Neural crest cell (in vitro differentiated cells): Measurements from ENCODE around the gene VPS37C. TPM values are rescaled to one million over a fixed set of nuclear protein-coding genes. Genes with fewer than 3 reads are reported as not detected.

Source experiments
- DNase-seq: peaks from one replicate; pipeline ENCODE4 v3.0.0; 2021; ENCODE audit warnings: low read depth, mixed read lengths, low spot score
- H3K27ac Mint-ChIP-seq: one replicate; pipeline ENCODE4 v1.8.0; 2021; ENCODE audit warnings: mild to moderate bottlenecking, mixed read lengths; ENCODE audit not compliant: unreplicated experiment
- H3K27me3 Mint-ChIP-seq: 2 replicates; pipeline ENCODE4 v1.8.0; 2021; ENCODE audit warnings: low read depth, mild to moderate bottlenecking, mixed read lengths
- H3K36me3 Mint-ChIP-seq: 2 replicates; pipeline ENCODE4 v1.8.0; 2021; ENCODE audit warnings: low read depth, mild to moderate bottlenecking, mixed read lengths
- H3K4me1 Mint-ChIP-seq: 2 replicates; pipeline ENCODE4 v1.8.0; 2021; ENCODE audit warnings: mixed read lengths
- H3K4me3 Mint-ChIP-seq: one replicate; pipeline ENCODE4 v1.8.0; 2021; ENCODE audit warnings: mild to moderate bottlenecking, mixed read lengths
- H3K9me3 Mint-ChIP-seq: 2 replicates; pipeline ENCODE4 v1.8.0; 2021; ENCODE audit warnings: mixed read lengths
- CTCF ChIP-seq: fragments of 200-600 bp; sonication (generic); conservative IDR thresholded peaks from 2 replicates; pipeline ENCODE4 v1.5.0; 2021; ENCODE audit warnings: antibody characterized with exemption, mild to moderate bottlenecking
- total RNA-seq: library from RNA; stranded (reverse); gene quantifications from 2 replicates; pipeline ENCODE4 v1.2.1, GENCODE V29; 2021

The VPS37C gene
- total RNA-seq, 1 donor from 2014 or later = 25.8 TPM

GRCh38 chr11:61139387-61139786, 21.8 kb downstream of the VPS37C start:
- no peaks in the 10 kb centered on the region for H3K4me1 Mint-ChIP-seq
- no peak for TF ChIP-seq CTCF
- no peak overlapping the region for H3K27ac Mint-ChIP-seq

GRCh38 chr11:61138935-61139334, 22.3 kb downstream of the VPS37C start:
- no peak for TF ChIP-seq CTCF
- no peaks in the 10 kb centered on the region for H3K4me1 Mint-ChIP-seq
- H3K4me3 Mint-ChIP-seq = no peak overlapping the region
- H3K9me3 Mint-ChIP-seq = no peaks in the 10 kb centered on the region
- no peak overlapping the region for H3K27ac Mint-ChIP-seq
- H3K27me3 Mint-ChIP-seq = no peaks in the 10 kb centered on the region
- H3K36me3 Mint-ChIP-seq = peaks cover 2% of the 10 kb centered on the region
- DNase-seq = no peak

More at GRCh38 chr11:61139387-61139786, 21.8 kb downstream of the VPS37C start:
- Mint-ChIP-seq H3K4me3 (no peak overlapping the region), H3K36me3 (peaks cover 2% of the 10 kb centered on the region), H3K27me3 (no peaks in the 10 kb centered on the region), H3K9me3 (no peaks in the 10 kb centered on the region)
- DNase-seq = no peak

- H3K27ac Mint-ChIP-seq = no peak overlapping the region
- no peak overlapping the region for H3K4me3 Mint-ChIP-seq
- H3K36me3 Mint-ChIP-seq = peaks cover 2% of the 10 kb centered on the region
- no peak for DNase-seq
- H3K9me3 Mint-ChIP-seq = no peaks in the 10 kb centered on the region
- peaks cover 4% of the 10 kb centered on the region for H3K4me1 Mint-ChIP-seq
- no peaks in the 10 kb centered on the region for H3K27me3 Mint-ChIP-seq
- no peak for TF ChIP-seq CTCF
Observed at GRCh38 chr11:61134801-61135257, 26.4 kb downstream of the VPS37C start.

GRCh38 chr11:61133956-61134662, 27.1 kb downstream of the VPS37C start:
- peaks cover 2% of the 10 kb centered on the region for H3K36me3 Mint-ChIP-seq
- H3K9me3 Mint-ChIP-seq = no peaks in the 10 kb centered on the region
- no peak overlapping the region for H3K4me3 Mint-ChIP-seq
- TF ChIP-seq CTCF = no peak
- H3K4me1 Mint-ChIP-seq = peaks cover 7% of the 10 kb centered on the region
- H3K27ac Mint-ChIP-seq = peak overlapping the region; percentile 19
- no peaks in the 10 kb centered on the region for H3K27me3 Mint-ChIP-seq
- no peak for DNase-seq

GRCh38 chr11:61133145-61133544, 28.1 kb downstream of the VPS37C start:
- Mint-ChIP-seq H3K4me3 (no peak overlapping the region), H3K36me3 (peaks cover 2% of the 10 kb centered on the region), H3K27me3 (no peaks in the 10 kb centered on the region), H3K27ac (peak overlapping the region; percentile 95), H3K4me1 (peaks cover 7% of the 10 kb centered on the region), H3K9me3 (no peaks in the 10 kb centered on the region)
- no peak for TF ChIP-seq CTCF
- DNase-seq = no peak
